NCI-H2107 treated with DMSO at 0.1 percent for 48 hours (cell line): ENCODE results near the gene MYL7.
A peak's percentile ranks its signal among the peaks of the same experiment; 100 is the strongest.
"Not testable (repeated sequence)": the region's sequence is repeated elsewhere in the genome, so short reads cannot be mapped to it uniquely, and the experiment has no call there.

Experiments used
- DNase-seq: peaks from one replicate; lab custom pipeline; 2025; ENCODE audit not compliant: unreplicated experiment; lab: John Stamatoyannopoulos, UW

MYL7 gene

DNA sequence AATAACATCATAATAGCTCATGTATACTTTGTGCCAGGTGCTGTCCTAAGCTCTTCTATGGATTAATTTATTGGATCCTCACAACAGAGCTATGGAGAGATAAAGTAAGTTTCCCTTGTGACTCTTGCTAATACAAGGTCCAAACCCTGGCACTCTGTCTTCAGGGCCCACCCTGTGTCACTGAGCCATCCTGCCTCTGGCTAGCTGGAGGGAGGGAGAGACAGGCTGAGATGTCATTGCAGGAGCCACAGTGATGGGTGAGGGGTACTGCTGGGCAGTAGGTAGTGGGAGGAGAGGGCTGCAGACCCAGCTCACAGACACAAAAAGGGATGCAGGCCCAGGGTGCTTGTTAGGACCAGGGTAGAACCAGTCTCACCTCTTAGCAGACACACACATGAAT lies 31.2 kb upstream of the MYL7 start:
- no peak for DNase-seq

DNA sequence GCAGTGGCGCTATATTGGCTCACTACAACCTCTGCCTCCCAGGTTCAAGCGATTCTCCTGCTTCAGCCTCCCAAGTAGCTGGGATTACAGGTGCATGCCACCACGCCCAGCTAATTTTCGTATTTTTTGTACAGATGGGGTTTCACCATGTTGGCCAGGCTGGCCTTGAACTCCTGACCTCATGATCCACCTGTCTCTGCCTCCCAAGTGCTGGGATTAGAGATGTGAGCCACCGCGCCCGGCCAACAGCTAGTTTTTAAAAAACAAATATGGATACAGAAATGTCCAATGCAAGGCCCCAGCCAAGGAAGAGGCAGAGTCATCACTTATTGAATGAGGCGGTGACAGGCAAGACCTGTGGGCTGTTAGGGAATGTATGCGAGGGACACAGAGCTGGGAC lies 30.8 kb upstream of the MYL7 start:
- DNase-seq, result not testable (repeated sequence)

DNA sequence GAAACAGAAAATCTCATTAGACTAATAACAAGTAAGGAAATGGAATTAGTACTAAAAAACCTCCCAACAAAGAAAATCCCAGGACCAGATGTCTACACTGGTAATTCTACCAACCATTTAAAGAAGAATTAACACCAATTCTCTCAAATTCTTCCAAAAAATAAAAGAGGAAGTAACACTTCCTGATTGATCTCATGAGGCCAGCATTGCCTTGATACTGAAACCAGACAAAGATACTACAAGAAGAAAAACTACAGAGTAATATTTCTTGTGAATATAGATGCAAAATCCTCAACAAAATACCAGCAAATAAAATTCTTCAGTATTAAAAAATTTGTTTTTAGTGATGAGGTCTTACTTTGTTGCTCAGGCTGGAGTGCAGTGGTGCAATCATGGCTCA lies 26.8 kb upstream of the MYL7 start:
- no peak for DNase-seq

DNA sequence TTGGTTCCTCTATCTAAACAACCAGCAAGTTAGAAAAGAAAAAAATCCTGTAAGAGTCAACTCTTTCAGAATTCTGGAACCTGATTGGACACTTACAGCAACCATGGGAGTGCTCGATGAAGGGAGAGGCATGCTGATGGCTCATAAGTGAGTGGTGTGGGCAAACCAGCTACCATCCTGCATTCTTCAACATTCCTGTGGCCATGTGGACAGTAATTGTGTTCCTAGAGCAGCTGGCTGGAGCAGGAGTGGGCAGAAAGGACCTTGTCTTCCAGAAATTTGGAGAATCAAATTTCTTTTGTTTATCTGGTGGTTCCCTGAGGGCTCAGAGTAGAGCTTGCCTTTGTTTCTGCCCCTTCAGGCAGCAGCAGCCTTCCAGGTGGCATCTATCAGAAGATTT lies 22.5 kb upstream of the MYL7 start:
- DNase-seq, result peak; percentile 88

DNA sequence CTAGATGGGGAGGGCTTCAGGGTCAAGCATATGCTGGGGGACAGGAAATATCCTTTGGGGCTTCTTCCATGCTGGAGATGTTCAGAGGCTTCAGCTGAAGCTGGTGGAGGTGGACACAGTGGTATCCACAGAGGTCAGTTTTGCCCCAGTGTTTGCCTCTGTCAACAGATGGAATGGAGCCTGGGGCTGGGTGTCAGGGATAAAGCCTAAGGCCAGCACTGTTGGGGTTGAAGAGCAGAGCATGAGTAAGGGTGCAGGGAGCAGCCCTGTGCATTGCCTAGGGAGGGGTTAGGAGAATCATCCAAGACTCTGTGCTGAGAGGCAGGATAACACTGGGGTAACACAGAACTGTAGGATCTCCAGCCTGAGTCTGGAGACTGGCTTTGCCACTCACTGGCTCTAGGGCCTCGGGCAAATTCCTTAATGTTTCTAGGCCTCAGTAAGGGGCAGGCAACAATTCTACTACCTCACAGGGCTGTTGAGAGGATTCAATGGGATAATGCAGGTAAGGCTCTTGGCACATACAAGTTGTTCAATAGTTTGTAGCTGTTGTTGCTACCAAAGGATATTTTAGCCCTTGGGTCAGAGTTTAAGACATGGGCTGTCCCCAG lies 21.8 kb upstream of the MYL7 start:
- DNase-seq, result no peak

DNA sequence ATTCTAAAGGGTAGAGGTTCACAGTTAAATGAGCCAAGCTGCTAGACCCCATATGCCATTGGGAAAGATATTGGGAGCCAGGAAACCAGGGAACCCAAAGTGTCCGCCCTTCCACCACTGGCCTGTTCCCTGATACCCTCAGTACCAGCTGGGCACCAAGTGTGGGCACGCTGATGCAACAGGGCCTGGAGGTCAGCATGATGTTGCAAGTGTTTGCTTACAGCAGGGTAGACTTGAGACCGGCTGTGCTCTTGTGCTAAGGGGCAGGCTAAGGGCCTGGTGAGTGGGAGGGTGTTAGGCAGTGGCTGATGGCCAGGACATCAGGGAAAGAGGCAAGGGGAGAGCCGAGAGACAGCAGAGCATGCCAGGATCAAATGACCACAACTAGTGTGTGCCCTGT lies 21.0 kb upstream of the MYL7 start:
- no peak for DNase-seq

DNA sequence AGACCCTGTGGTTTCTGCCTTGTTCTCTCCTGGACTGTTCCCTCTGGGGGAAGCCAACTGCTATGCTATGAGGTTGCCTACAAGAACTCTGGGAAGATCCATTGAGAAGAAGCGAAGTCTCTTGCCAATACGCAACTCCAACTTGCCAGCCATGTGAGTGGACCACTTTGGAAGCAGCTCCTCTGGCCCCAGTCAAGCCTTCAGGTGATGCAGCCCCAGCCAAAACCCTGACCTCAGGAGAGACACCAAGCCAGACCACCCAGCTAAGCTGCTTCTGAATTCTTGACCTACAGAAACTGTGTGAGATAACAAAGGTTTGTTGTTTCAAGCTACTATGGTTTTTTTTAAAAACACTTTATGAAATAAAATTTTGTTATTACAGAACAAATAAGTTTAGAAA lies 20.2 kb upstream of the MYL7 start:
- DNase-seq, result no peak

DNA sequence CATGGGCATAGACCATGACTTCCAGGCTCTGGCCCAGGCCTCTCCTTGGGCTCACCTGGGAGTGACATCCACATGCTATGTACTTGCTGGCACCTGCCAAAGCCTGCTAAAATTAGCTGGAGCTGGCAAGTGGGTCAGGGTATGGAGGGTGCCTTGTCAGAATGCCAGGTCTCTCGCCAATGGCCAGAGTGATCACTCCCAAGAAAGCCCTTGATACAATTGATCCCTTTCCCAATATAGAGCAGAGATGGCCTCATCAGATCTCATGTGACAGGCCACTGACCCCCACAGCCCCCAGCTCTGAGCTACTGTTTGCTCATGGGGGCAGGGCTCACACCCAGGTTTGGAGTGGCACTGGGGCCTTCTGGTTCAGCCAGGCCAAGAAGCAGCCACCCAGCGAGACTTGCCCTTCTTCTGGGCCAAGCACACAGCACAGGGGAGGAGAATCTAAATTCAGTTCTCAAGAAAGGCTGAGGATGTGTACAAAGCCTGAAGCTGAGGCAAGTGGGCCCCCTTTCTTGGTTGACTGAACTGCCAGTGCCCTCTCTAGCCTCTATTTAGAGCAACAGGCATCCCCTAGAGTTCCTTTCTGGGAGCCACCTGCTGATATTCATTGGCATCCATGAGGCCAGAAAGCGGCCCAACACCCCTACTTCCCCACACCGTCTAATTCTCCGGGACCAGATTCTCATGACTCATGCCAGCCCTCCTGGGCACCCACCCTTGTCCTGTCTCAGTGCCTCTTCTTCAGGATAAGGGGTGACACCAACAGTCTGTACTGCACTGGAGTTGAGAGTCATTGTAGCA lies 18.9 kb upstream of the MYL7 start:
- DNase-seq, result no peak

DNA sequence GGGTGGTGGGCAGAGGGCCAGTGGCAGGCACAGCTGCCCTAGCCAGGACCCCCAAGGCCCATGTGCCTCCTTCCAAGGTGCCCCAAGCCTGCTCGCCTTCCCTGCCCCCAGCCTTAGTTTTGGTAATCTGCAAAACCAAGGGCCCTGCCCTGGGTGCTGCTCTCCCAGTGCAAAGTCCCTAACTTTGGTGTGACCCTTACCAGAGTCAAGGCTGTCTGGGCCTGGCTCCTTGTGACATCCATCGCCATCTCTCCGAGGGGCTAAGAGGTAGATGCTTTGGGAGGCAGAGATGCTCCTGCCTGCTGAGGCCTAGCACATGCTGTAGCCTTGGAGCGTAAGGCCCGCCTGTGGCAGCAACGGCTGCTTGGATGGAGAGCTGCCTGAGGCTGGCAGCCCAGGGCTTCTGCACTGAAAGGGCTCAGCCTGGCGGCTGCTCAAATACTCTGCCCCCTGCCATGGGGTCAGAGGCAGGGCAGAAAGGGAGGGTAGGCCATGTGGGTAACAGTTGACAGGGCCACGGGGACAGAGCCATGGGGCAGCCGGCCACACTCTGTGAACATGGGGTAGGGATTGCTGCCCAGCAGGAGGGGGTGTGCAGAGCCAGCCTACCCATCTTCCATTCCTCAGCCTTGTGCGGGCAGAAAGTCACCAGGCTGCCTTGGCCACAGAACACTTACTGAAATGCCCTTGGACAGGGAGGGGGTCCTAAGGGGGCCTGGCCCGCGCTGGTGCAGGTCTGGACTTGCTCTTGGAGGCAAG lies 17.9 kb upstream of the MYL7 start:
- DNase-seq, result no peak

DNA sequence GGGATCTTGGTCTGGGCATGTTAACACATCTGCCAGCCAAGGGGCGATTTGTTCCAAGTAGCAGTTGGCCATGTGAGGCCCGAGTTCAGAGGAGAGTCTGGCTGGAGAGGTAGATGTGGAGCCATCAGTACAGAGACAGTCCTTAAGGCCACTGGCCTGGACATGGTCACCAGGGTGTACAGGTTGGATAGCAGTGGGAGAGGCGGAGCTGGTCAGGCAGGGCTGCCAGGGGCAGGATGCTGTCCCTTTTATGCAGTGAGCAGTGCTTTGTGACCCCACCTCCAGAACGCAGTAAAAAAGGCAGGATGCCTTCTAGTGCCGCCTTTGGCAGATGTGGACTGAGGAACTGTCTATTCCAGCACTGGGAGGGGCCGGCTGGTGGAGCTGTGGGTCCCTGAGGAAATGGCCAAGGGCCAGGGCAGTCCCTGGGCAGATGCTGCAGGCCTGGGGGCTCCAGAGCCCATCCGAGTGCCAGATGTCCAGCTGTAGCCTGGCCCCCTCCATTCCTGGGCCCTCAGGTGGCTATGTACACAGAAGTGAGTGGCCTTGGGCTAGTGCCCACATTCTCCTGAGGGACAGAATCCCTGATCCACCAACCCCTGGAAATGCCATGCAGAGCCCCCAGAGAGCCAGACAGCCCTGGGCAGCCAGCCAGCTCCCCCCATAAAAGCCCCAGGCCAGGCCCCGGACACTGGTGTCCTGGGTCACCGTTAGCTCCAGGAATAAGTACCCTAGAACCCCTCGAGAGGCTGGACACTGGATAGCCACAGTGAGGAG lies 17.2 kb upstream of the MYL7 start:
- no peak for DNase-seq

DNA sequence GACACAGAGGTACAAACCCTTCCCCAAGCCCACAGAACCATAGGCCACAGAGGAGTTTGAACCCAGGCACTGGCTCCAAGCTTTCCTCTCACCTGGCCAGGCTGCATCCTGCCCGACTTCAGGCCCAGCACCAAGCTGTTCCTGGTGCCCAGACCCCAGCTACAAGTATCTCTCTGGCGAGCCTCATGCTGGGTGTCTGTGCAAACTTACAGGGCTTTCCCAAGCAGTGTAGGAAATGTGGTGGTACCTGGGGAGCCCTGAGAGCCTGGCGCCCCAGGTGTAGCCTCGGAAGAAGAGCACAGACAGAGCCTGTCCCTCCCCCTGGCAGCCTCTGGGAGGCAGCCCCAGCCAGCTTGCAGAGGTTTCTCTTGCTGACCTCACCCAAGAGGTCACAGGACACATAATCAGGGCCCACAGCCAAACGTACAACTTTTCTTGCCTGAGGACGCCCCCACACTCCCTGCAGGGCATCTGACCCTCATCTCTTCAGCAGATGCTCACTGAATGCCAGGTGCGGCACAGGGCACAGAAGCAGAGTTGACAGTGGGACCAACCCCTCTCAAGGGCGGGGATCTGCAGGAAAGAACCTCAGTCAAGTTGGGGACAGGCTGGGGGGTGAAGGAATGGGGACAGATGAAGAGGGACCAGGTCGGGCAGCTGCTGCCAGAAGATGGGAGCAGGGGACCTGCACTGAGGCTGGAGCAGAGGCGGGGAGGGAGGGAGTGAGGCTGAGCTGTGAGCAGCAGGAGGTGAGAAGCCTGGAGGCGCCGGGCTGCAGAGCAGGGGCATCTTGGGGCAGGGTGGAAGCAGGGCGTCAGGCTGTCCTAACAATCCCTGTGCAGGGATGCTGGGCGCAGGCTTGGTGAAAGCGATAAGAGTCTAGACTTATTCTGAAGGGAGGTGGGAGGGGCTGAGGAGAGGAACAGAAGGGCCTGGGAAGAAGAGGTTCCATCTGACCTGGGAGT lies 16.3 kb upstream of the MYL7 start:
- no peak for DNase-seq

DNA sequence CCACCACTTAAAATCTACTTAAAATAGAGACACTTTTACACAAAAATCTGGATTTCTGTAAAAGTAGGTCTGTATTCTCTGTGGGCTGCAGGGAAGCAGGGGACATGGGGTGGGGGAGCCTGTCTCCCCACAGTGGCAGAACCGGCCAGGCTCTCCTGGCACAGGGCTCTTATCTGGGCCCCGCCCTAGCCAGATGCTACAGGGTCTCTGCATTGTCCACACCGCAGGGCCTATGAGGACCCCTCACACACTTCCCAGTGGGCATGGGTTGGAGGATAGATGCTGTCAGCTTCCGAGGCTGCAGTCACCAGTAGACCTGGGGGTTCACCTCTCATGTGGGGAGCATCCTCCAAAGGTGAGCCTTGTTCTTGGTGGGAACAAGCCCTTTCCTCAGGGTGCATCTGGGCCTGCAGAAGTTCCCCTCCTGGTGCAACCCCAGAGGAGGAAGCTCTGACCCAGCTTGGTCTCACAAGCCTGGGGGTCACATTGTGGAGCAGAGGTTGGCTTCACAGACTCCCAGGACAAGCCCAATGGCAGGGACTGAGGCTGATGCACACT lies 15.4 kb upstream of the MYL7 start:
- no peak for DNase-seq

DNA sequence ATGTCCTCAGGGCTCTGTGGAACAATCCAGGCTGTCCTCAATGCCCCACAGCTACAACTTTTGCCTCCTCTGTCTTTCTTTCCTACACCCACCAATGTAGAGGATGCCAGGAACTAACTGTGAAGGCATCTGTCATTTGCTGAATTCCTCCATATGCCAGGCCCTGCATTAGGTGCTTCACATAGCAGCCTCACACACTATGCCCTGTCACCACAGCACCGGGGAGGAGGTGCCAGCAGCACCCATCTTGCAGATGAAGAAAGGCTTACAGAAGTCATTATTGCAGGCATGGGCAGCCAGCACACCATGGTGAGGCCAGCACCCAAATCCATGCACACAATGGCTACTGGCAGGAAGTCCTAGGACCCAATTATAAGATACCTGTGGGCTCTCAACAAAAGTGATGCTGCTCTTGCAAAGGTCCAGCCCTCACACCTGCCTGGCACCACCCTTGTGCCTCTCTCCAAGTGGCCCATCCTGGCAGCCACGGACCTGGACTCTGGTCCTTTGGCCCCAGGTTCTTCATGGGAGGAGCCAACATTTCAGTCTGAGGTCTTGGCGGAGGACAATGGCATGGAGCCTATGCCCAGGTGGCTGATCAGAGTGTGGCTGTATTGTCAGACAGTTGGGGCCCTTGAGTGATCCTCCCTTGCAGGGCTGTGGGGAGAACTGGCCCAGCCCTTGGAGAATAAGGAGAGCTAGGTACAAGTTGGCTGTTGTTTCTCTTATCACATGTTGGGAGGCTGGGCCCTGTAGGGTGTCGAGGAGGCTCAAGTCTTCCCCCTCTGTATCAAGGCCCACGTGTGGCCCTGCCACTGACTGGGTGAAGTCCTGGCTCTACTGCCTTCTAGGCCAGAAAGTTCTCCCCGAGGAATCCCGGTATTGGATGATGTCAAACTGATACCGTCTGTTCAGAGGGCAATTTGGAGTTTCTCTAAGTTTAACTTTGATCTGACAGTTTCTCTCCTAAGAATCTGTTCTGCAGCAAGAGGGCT lies 14.4 kb upstream of the MYL7 start:
- DNase-seq, result no peak

DNA sequence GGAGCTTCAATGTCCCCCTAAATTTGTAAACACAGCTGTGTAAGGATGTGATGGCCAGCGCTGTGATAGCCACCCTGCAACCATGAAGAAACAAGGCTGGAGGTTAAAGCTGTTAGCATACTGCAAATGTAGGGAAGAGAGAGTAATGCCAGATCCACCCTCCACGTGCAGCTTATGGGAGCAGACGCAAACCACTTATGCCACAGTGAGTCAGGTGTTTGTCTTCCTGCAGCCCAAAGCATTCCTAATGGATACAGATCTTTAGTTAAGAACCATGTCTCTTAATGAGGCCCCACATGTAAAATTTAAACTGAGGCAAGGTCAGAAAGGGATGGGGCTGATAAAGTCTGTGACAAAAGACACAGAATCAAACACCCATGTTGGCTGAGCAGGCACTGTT lies 13.6 kb upstream of the MYL7 start:
- no peak for DNase-seq

DNA sequence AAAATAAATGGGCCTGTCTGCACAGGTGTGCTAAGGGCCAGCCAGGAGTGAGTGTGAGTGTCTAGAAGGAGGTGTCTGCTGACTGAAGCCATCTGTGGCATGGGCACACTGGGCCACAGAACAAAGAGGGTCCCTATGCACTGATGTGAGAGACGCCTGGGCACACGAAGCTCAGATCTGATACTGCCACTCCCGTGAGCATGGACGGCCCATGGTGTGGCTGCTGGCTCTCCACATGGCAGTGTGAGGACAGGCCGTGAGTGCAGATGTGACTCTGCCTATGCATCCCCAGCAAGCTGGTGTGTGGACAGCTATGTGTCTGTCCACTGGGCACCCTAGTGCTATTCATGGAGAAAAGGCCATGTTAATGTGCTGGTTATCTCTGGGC lies 12.8 kb upstream of the MYL7 start:
- DNase-seq, result no peak

DNA sequence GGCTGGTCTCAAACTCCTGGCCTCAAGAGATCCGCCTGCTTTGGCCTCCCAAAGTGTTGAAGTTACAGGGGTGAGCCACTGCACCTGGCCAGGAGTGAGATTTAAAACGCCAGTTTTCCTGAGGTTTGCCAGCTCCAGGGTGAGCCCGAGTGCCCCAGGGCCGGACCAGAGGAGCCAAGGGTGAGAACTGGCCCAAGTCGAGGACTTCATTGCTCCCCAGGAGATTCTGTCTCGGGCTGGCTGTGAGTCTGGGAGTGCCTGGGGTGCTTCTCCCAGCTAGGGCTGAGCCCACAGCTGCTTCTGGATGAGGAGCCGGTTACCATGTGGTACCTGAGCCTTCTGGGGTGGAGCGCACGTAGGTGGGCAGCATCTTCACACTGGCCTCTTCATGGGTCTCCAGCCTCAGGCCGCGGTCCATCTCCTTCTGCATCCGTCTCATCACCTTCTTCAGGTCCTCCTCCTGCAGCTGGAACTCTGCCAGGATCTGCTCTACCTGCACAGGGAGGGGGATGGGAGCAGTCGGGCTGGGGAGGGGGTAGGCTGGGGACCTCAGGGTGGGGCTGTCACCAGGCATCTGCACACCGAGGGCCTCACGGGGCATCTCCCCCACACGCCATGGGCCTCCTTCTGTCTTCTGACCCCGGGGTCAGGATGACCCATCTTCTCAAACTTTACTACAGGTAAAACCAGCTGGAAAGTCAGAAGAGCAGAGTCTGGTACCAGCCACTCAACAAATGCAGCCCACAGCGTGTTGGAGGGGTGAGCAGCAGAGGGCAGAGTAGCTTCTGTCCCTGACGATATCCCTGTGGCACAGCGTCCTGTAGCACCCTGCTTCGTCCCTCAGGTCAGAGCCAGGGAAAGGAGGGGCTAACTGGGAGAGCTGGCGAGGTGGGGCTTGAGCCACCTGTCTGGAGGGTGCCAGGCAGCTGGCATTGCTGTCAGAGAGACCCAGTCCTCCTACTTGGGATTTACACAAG lies 12.1 kb upstream of the MYL7 start:
- DNase-seq, result no peak

DNA sequence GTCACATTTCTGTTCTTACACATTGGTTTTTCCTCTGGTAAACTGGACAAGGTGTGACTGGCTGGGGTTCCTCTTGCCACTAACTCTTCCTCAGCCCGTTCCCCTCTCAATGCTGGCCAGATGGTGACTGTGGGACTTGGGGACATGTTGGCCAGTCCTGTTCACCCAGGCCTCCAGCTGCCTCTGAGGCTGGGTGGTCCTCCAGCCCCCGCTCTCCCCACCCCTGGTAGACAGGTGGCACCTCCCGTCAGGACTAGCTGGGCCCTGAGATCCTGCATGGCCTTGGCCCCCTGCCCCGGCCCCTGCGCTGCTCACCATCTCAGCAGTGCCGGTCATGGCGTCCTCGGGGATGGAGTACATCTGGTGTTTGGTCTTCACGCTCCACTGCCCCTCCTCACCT lies 10.8 kb upstream of the MYL7 start:
- DNase-seq, result no peak
